ENCODE data around the gene FAM89B.
A peak's percentile ranks its signal among the peaks of the same experiment; 100 is the strongest.

The FAM89B gene

GRCh38 chr11:65575568-65576231, 3.4 kb downstream of the FAM89B start, which contains the start of gene EHBP1L1:
EHBP1L1 (plus strand) TSS chr11:65576053; CDS start chr11:65576303, 250 bp downstream.
- DNase-seq: peak; percentile 56

DNA sequence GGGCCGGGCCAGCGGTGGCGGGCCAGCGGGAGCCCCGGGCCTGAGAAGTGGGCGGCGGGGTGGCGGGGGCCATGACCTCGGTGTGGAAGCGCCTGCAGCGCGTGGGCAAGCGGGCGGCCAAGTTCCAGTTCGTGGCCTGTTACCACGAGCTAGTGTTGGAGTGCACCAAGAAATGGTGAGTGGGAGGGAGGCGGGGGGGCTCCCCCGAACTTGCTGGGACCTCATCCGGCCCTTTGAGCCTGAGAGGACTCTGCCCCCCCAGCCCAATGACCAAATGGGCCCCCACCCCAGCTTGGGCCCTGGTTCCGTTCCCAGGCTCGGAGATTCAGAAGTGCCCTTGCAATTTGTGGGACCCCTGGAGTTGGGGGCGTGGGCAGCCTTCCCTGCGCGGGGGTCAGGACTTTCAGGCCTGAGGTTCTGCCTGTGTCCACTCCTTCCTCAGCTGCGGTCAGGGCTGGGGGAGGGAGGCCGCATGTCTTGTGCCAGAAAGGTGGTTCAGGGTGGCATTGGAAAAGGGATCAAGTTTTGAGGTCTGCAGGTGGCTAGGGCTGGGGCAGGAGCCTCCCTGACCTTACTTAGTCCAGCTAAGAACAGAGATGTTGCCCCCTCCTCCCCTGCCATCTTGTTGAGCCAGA, 4.0 kb downstream of the FAM89B start:
- no peak for DNase-seq

DNA sequence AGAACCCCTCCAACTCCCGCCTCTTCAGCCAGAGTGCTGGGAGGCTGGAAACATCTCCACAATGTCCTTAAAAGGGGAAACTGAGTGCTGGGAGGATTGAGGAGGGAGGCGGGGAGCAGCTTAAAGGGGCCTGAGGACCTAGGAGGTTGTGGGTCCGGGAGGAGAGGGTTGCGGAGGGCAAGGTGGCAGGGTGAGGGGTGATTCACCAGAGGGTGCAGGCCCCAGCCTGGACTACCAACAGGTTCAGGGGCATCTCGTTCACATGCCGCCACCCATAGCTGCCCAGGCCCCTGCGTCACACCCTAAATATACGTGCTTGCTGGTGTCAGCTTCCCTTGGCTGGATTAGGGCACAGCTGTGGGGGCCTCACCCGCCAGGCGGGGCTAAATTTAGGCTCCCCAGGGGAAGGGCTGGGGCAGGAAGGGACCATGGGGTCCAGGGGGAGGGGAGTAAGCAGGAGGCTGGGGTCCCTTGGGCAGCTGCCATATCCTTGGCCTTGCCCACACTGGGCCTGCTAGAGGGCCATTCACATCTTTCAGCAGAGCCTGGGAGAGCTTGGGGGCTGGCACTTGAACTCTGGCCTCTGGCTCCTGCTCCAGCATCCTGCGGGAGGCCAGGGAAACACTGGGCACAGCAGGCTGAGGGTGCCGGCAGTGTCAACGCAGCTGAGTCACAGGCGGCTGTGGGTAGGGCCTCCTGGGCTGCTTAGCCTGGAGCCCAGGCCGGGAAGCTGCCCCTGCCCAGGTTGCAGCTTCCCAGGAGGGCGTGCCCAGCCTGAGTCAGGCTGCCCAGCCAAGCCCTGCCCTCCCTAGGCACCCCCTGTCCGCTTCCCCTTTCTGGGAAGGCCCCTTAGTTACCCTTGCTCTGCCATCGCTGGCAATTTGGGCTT, 4.8 kb downstream of the FAM89B start:
- DNase-seq: no peak

DNA sequence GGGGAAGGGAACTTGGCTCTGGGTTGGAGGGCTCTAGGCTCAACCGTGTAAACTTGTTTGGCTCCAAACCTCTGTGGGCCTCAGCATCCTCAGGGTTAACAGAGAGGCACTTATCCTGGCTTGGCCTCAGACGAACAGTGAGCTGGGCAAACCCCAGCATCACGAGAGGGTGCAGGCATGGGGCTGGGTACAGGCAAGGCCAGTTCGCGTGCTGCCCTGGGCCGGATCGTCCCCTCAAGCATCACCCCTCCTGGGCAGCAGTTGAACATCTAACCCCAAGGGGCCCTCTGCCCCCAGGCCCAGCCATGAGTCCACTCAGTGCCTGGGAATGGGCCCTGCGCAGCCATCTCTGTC, 5.4 kb downstream of the FAM89B start:
- no peak for DNase-seq

DNA sequence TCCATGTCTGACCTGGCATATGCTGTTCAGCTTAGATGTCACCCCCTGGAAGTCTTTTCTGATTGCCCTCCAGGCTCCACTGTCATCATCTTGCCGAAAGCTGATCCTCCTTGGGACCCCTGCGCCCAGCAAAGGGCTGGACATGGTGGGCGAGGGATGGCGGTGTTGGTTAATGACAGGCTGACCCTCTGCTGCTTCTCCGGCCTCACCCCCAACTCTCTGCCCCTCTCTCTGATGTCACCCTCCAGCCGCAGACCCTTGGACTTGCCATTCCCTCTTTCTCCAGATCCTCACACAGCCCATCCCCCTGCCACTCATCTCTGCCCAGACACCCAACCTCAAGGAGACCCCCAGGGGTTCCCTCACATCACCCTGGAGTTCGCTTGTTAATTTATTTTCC, 5.8 kb downstream of the FAM89B start:
- DNase-seq: no peak

- DNase-seq: no peak
Observed at GRCh38 chr11:65578667-65579066, 6.3 kb downstream of the FAM89B start.

DNA sequence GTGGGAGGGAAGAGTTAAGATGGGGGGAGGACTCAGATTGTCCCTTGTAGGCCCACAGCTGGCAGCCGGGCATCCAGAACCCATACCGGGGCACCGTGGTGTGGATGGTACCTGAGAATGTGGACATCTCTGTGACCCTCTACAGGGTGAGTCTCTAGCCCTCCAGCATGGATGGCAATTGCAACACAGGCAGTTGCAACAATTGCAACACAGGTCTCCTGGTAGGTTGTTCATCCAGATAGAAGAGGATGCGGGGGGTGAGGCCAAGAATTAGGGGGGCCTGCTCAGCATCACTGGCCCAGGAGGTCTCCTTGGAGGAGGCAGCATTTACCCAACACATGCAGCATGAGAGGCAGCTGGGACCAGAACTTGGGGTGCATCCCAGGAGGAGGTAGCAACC, 7.0 kb downstream of the FAM89B start:
- no peak for DNase-seq

GRCh38 chr11:65580031-65580692, 7.8 kb downstream of the FAM89B start:
- DNase-seq: no peak

GRCh38 chr11:65580756-65581155, 8.4 kb downstream of the FAM89B start:
- DNase-seq: no peak

- DNase-seq: no peak
Observed at GRCh38 chr11:65581928-65582327, 9.6 kb downstream of the FAM89B start.

- DNase-seq: no peak
Observed at GRCh38 chr11:65583589-65583988, 11.3 kb downstream of the FAM89B start.

- DNase-seq: no peak
Observed at GRCh38 chr11:65584106-65584505, 11.8 kb downstream of the FAM89B start.

DNA sequence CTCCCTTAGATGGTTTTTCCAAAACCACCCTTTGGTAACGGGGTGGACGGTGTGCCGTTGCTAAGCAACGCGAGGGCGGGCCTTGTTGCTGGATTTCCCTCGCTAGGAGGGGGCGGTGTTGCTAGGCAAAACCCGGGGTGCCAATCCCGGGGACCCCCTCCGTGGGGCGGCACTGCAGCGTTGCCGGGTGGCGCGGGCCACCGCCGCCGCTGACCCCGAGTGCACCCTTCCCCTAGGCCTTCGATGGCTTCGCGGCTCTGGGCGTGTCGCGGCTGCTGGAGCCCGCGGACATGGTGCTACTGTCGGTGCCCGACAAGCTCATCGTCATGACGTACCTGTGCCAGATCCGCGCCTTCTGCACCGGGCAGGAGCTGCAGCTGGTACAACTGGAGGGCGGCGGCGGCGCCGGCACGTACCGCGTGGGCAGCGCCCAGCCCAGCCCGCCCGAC, 12.4 kb downstream of the FAM89B start:
- DNase-seq: no peak

GRCh38 chr11:65585396-65586246, 13.3 kb downstream of the FAM89B start:
- DNase-seq: no peak

- DNase-seq: no peak
Observed at GRCh38 chr11:65586247-65586630, 13.9 kb downstream of the FAM89B start.

DNA sequence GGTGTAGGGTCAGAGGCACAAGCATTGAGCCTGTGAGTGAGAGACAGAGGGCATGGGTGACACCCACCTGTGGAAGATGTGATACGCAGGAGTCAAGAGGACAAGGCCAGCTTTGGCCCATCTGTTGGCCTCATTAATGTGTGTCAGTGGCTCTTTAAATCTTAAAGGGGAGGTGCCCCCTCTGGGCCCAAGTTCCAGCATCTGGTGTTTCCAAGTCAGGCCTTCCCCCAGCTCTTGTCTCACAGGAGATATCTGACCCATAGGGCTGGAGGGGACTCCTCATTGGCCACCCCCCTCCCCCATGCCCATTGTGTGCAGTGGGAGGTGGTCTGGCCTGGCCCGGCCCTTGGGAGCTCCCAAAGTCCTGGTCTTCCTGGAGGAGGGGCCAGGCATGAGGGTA, 14.3 kb downstream of the FAM89B start:
- DNase-seq: no peak

DNA sequence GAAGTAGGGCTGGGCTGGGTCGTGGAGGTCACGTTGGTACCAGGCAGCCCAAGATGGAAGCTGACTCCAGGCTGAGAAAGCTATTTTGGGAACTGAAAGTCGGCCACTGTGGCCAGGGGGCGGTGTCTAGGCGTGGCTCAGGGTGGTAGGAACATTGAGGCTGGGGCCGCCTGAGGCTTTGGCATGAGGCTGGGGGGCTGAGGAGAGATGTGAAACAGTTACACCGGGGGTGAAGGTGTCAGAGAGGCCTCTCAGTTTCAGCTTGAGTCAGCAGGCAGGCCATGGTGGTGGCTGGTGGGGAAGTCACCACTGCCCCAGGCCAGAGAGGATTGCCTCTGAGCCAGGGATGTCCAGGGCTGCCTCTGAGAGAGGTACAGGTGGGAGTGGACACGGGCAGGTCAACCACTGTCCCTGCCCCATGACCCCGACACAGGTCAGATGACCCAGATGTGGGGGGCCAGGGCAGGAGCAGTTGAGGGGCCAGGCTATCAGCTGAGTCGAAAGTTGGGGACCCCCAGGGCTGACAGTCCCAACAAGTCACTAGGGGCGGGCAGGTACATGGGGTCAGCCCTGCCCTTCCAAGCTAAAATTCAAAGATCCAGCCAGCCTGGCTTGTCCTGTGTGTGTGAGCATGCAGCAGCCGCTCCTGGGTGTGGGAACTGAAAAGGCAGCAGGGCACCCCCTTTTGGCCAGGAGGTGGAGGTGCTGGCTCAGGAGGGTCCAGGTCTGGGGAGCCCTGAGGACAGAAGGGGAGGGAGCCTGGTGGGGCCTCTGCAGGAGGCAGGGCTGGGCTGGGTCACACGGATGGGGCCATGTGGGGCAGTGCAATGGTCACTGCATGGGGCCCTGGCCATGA, 16.1 kb downstream of the FAM89B start:
- no peak for DNase-seq

DNA sequence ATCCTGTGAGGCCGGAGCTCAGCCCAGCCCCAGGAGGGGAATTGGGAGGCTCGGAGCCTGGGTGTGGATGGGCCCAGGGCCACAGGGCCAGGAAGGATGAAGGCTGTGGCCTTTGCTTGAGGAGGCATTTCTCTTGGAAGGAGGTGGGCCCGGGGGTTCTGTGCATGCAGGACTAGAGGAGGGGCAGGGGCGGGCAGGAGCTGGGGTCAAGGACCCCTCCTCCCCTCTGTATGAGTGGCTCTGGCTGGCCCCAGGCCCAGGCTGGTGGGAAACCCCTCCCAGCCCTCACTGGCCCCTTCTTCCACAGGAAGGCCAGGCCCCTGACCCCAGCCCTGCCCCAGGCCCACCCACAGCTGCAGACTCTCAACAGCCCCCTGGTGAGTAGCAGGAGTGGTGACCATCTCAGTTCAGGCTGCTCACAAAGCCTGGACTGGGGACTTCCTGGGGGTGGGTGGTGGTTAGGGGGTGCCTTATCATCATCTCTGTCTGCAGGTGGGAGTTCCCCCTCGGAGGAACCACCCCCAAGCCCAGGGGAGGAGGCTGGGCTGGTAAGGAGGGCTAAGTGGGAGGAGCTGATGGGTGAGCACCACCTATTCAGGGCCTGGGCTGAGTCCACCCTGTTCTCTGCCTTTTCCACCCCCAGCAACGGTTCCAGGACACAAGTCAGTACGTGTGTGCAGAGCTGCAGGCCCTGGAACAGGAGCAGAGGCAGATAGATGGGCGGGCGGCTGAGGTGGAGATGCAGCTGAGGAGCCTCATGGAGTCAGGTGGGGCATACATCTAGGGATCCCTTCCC, 17.3 kb downstream of the FAM89B start:
- DNase-seq: no peak

GRCh38 chr11:65590240-65590738, 18.0 kb downstream of the FAM89B start:
- peak; percentile 91 for DNase-seq
